Hematopoietic multipotent progenitor cell treated with erythropoietin and hydrocortisone succinate and interleukin-3 and kit ligand, for 15 days (in vitro differentiated cells): ENCODE results near the gene EMD.
A peak's percentile ranks its signal among the peaks of the same experiment; 100 is the strongest.
"Not testable (repeated sequence)": the region's sequence is repeated elsewhere in the genome, so short reads cannot be mapped to it uniquely, and the experiment has no call there.

Experiments used
- DNase-seq: peaks from one replicate; pipeline ENCODE4 v3.0.0-alpha.2; 2015; ENCODE audit warnings: low spot score

EMD gene

GRCh38 chrX:154371017-154371788 lies 7.9 kb upstream of the EMD start:
- peak; percentile 78 for DNase-seq

GRCh38 chrX:154371789-154372300 lies 7.2 kb upstream of the EMD start:
- no peak for DNase-seq

GRCh38 chrX:154372612-154373022 lies 6.5 kb upstream of the EMD start:
- peak; percentile 28 for DNase-seq

- peak; percentile 61 for DNase-seq
Measured at GRCh38 chrX:154373340-154374306, 5.5 kb upstream of the EMD start.

GRCh38 chrX:154374313-154375155 lies 4.6 kb upstream of the EMD start, which contains the start of gene FLNA:
TSS of gene FLNA (minus strand) at chrX:154374634. CDS start at chrX:154371245, 3,389 bp downstream.
- DNase-seq, result peak; percentile 15

GRCh38 chrX:154375156-154375504 lies 4.0 kb upstream of the EMD start:
- no peak for DNase-seq

GRCh38 chrX:154376774-154377173 lies 2.3 kb upstream of the EMD start:
- no peak for DNase-seq

- no peak for DNase-seq
Measured at GRCh38 chrX:154378059-154378798, 866 bp upstream of the EMD start.

GRCh38 chrX:154379569-154379951 lies 465 bp downstream of the EMD start:
- no peak for DNase-seq

GRCh38 chrX:154380153-154380552 lies 1.1 kb downstream of the EMD start:
- DNase-seq, result no peak

GRCh38 chrX:154380787-154381186 lies 1.7 kb downstream of the EMD start:
- DNase-seq, result no peak

GRCh38 chrX:154381271-154381670 lies 2.2 kb downstream of the EMD start:
- DNase-seq, result no peak

GRCh38 chrX:154382483-154383069 lies 3.5 kb downstream of the EMD start:
- DNase-seq, result no peak

GRCh38 chrX:154383359-154384283 lies 4.5 kb downstream of the EMD start:
- DNase-seq, result no peak

GRCh38 chrX:154384284-154384892 lies 5.3 kb downstream of the EMD start:
- no peak for DNase-seq

GRCh38 chrX:154388094-154388493 lies 9.0 kb downstream of the EMD start:
- DNase-seq, result not testable (repeated sequence)

- not testable (repeated sequence) for DNase-seq
Measured at GRCh38 chrX:154388649-154389048, 9.6 kb downstream of the EMD start.

GRCh38 chrX:154389812-154390747 lies 11.0 kb downstream of the EMD start:
- DNase-seq, result not testable (repeated sequence)
